GM13976 (cell line): ENCODE results near the gene LRRC4C.

Experiments
- DNase-seq: peaks from one replicate; pipeline ENCODE4 v3.0.0; 2012; ENCODE audit warnings: low spot score
- in situ Hi-C: fragments of 300-500 bp; cut with MboI; formaldehyde crosslinking; loops from one replicate; pipeline ENCODE4 v1.12.0; 2022; ENCODE audit warnings: low sequenced_read_pairs, mixed read lengths, inconsistent platforms; ENCODE audit not compliant: unreplicated experiment
- TF ChIP-seq, protein P1 (sequence below): IDR thresholded peaks from 2 replicates; pipeline ENCODE4 v1.5.1; 2012; ENCODE audit warnings: borderline replicate concordance, mild to moderate bottlenecking; ENCODE audit not compliant: insufficient read depth; ENCODE audit errors: extremely low read depth, missing control alignments, control extremely low read depth

LRRC4C gene

GRCh38 chr11:40819230-40819629 is 640.2 kb downstream of the LRRC4C start:
- in situ Hi-C loops: no loop called here
- no peak for DNase-seq
- TF ChIP-seq, protein P1, sequence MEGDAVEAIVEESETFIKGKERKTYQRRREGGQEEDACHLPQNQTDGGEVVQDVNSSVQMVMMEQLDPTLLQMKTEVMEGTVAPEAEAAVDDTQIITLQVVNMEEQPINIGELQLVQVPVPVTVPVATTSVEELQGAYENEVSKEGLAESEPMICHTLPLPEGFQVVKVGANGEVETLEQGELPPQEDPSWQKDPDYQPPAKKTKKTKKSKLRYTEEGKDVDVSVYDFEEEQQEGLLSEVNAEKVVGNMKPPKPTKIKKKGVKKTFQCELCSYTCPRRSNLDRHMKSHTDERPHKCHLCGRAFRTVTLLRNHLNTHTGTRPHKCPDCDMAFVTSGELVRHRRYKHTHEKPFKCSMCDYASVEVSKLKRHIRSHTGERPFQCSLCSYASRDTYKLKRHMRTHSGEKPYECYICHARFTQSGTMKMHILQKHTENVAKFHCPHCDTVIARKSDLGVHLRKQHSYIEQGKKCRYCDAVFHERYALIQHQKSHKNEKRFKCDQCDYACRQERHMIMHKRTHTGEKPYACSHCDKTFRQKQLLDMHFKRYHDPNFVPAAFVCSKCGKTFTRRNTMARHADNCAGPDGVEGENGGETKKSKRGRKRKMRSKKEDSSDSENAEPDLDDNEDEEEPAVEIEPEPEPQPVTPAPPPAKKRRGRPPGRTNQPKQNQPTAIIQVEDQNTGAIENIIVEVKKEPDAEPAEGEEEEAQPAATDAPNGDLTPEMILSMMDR: no peak

- TF ChIP-seq, protein P1: no peak
- no peak for DNase-seq
- in situ Hi-C loops: no loop called here
Measured at GRCh38 chr11:40816976-40817375, 642.5 kb downstream of the LRRC4C start.

DNA sequence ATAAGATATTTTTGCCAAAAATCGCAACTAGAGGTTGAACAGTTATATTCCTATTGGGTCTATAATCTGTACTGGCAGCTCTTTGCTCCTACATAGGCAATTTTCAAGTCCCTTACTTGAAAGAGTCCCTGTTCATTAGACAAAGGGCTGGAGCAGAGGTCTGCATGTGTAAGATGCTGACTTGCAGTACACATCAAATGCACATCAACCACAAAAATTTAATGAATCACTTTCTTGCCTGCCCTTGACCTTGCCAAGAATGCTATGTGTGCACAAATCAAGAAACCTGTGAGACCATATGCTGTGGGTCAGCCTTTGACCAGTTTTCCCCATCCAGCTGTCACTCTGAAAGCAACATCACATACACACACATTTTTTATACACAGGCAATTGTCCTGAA is 661.5 kb downstream of the LRRC4C start:
- TF ChIP-seq, protein P1: no peak
- in situ Hi-C loops: no loop called here
- DNase-seq: no peak

DNA sequence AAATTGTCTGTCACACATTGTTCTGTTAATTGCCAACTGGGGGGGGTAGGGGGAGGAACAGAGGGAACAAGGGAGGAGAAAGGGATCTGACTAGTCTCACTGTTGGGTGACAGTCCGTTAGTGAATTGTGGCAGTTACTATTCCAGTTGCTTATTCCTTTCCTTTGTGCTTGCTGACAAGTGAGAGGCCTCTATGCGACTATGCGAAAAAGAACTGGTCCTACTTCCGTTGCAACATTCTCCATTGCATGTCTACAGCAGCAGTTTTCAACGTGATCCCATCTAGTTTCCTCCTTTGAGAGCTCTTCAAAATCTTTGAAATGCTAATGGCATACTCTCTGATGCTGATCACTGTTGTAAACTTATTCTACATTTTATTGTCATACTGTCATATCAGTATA is 672.2 kb downstream of the LRRC4C start:
- in situ Hi-C loops: no loop called here
- DNase-seq: no peak
- TF ChIP-seq, protein P1: no peak

DNA sequence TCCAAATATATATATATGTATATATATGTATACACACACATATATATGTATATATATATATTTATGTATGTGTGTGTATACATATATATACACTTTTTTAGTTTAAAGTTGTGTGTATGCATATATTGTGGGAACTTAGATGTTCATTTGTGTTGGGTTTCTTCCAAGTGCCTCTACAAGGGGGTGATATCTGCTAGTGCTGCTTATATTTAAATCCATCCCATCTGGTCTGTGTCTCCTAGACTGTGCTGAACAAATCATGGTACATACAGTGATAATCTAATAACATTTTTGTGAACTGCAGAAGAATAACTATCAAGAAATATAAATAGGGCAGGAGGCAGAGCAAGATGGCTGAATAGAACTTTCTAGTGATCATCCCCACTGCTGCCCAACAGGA is 696.4 kb downstream of the LRRC4C start:
- in situ Hi-C loops: no loop called here
- no peak for DNase-seq
- TF ChIP-seq, protein P1: no peak

DNA sequence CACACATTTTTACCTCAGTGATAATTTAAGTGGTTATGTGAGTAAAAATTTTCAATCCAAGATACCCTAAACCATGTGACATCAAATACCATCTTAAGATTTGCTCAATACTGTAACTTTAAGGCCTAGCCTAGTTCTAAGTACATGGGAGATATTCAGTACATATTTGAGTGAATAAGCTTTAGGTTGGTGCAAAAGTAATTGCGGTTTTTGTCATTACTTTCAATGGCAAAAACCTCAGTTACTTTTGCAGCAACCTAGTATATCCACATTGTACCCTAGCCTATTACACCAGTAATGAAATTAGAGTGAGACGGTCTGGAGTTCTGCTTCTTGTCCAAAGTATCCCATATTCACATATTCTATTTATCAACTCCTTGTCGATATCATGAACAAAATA is 700.1 kb downstream of the LRRC4C start:
- TF ChIP-seq, protein P1: no peak
- no peak for DNase-seq
- in situ Hi-C loops: no loop called here

DNA sequence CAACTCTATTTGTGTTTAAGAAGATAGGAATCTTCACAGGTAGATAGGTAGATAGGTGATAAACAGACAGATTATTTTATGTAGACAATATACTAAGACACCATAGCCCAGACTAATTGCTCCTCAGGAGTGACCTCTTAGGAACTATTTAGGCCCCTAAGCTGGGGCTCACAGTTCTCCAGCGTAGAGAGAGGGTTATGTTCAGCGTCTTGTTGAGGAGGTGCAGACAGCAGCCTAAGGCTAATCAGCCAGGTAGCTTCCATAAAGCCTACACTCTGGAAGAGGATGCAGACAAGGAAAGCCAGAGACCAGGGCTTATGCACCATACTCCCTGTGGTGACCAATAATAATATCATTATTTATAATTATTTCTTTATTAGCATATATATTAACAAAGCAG is 705.2 kb downstream of the LRRC4C start:
- no peak for DNase-seq
- TF ChIP-seq, protein P1: no peak
- in situ Hi-C loops: no loop called here
